Sciatic nerve (tissue), 2 donors: Measurements from ENCODE around the gene FANCE. TPM values are rescaled to one million over a fixed set of nuclear protein-coding genes. Genes with fewer than 3 reads are reported as not detected.

Source experiments
- ATAC-seq: fragments of 200-7000 bp; cut with Tn5 transposase; one replicate; pipeline ENCODE4 v1.9.1; 2020; ENCODE audit warnings: mild to moderate bottlenecking, moderate library complexity
- DNase-seq: peaks from one replicate; pipeline ENCODE4 v3.0.0-alpha.2; 2020; ENCODE audit warnings: low spot score
- intact Hi-C: fragments of 100-400 bp; cut with DNase I; formaldehyde crosslinking; loops from one replicate; pipeline ENCODE4 v1.14.2; 2022
- total RNA-seq: library from RNA; stranded (reverse); fragmentation: NEBNext Ultra II Directional; extraction: Animal tissue kit (Norgen Biotek cat#: 25700); gene quantifications from one replicate; pipeline ENCODE4 v1.2.1, GENCODE V29; 2021
- donor health status: DM: no; HTN: no; CAD: no.
- donor health status: DM: no; HTN: no; CAD: no.

FANCE gene
- total RNA-seq, 1 donor from 2014 or later, result 6.4 TPM

DNA sequence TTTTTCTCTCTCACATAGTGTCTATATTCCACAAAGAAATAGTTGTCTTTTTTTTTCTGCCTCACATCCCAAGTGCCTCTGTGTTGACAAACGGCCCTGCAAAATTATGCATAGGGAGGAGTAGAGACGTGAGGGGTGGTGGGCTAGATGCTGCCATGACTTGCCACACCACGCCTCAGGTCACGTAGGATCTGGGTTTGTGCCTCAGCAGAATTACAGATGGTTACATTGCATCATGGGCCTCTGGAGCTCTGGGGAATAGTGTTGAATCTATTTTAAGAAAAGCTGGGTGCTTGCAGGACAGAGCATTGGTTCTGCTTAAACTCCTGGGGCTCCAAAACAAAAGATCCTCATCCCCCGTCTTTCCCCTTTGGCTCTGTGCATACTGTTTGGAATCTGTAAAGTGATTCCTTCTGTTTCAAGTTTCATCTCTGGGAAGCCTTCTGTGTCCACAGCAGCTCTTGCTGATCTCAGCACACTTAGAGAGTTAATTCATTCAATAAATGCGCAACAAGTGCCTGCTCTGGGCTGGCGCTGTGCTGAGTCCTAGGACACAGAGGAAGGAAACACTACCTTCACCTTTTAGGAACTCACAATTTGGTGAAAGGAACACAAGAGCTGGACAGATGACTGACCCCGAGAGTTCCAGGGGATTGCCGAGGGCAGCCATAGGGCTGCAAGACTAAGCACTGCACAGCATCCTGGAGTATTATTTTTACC lies 2.4 kb downstream of the FANCE start:
- DNase-seq, result no peak
- ATAC-seq, result no peak
- intact Hi-C loops, result no loop called here

DNA sequence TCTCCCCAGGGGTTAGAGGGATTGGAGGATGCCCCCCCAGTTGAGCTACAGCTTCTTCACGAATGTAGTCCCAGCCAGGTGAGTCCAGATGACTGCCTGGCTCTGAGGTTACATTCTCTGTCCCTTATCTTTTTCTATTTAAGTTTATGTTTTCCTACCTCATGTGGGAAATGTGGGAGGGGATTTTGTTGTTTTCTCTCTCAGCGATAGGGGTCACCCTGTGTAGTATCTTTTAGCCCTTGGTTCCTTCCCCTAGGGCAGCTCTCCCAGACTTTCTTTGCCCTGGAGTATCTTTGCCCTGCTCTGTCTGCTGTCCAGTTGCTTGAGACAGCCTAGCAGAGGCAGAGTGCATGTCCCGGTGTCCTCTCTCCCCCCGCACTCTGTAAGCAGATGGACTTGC lies 5.8 kb downstream of the FANCE start:
- intact Hi-C loops, result no loop called here
- DNase-seq, result no peak
- ATAC-seq, result no peak

DNA sequence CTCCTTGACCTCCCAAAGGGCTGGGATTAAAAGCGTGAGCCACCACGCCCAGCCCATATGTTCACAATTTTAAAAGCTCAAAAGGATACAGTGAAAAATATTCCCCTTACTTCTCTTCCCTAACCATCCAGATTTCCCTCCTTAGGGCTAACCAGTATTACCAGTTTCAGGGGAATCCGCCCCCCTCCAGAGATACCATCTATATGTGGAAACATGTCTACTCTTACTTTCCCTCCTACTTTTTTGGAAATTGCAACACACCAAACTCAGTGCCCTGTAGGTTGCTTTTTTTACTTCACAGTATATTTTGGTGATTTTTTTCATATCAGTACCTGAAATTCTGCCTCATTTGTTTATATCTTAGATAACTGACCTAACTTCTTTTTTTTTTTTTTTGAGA lies 9.1 kb downstream of the FANCE start:
- intact Hi-C loops, result no loop called here
- DNase-seq, result no peak
- no peak for ATAC-seq

- ATAC-seq (no peak), DNase-seq (no peak)
- intact Hi-C loops, result no loop called here
Observed at GRCh38 chr6:35463292-35463691, 11.2 kb downstream of the FANCE start.

DNA sequence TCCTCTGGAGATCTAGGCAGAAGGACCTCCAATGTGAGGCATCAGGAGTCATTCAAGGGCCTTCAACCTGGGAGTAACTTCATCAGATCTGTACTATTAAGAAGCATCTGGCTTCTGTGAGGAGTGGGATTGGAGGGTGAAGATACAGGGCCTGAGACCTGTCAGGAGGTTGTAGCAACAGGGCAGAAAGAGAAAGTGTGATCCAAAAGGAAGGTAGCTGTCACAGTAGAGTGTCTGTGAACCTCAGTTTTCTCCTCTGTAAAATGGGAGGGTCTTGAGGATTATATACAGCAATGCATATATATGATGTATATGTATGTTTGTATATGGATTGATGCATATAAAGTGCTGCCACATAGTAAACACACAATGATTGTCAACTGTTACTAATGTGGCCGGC lies 13.5 kb downstream of the FANCE start:
- intact Hi-C loops, result no loop called here
- no peak for DNase-seq
- no peak for ATAC-seq

DNA sequence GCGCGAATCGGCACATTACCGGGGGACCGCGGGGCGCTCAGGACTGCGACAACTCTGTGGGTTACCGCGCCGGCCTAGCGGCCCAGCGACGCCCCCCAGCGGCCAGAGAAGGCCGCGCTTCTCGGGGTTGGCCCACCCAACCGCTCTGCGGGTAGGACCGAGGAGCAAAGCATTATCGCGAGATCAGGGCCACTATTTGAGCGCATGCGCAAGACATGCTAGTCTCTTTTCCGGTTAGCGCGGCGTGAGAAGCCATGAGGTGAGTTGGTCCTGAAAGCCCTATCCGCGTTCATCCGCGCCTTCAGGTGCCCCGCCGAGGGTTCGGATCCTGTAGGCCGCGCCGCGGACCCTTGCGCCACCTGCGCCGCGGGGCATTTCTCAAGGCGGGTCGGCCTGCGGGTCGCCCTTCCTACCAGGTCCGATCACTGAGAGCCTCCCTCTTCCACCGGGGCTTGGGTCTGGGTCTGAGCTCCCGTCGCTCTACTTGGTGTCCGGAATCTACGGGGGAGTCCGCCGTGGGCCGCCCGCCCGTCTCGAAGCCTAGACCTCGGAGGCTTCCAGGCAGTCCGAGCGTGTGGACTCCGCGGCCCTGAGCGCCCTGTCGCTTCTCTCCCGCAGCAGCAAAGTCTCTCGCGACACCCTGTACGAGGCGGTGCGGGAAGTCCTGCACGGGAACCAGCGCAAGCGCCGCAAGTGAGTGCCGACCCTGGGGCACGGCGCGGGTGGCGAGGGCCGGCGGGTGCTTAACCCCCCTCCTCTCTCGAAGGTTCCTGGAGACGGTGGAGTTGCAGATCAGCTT lies 16.2 kb downstream of the FANCE start, which contains the start of gene RPL10A:
RPL10A (plus strand) TSS at position 221 of the 799 bp plus-strand sequence; CDS start at position 255, 34 bp downstream.
- intact Hi-C loops, result no loop called here
- peak; percentile 98 for DNase-seq
- ATAC-seq, result peak; percentile 95

GRCh38 chr6:35468980-35469750 lies 17.0 kb downstream of the FANCE start:
- ATAC-seq, result peak; percentile 14

DNA sequence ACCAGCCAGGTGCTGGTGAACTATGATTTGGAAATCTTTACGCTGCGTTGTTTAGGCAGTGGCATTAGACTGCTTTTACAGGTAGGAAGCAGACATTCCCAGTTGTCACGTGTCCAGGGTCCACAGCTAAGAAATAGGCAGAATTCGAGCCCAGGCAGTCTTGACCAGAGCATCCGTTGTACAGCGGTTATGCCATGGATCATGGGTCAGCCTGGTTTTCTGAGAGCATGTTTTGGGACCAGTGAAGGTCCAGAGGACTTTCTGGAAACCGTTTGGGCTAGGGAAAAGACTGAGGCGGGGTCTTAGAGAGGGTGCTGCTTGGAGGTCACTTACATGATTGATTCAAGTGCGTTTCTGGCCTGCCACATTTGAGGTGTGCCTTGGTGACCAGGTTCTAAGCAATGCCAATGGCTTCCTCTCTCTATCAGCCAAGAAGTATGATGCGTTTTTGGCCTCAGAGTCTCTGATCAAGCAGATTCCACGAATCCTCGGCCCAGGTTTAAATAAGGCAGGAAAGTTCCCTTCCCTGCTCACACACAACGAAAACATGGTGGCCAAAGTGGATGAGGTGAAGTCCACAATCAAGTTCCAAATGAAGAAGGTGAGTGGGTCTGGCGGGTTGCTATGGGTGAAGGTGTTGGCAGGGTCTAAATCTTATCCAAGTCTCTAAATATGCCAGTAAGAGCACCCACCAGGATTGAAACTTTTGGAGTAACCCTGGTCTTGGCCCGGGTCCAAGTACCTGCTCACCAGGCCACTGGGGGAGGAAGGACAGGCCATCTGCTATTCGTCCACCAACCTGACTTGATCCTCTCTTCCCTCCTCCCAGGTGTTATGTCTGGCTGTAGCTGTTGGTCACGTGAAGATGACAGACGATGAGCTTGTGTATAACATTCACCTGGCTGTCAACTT lies 17.9 kb downstream of the FANCE start:
- DNase-seq (no peak), ATAC-seq (no peak)
- intact Hi-C loops, result no loop called here

More at GRCh38 chr6:35468980-35469750, 17.0 kb downstream of the FANCE start:
- intact Hi-C loops, result no loop called here
- DNase-seq, result no peak

DNA sequence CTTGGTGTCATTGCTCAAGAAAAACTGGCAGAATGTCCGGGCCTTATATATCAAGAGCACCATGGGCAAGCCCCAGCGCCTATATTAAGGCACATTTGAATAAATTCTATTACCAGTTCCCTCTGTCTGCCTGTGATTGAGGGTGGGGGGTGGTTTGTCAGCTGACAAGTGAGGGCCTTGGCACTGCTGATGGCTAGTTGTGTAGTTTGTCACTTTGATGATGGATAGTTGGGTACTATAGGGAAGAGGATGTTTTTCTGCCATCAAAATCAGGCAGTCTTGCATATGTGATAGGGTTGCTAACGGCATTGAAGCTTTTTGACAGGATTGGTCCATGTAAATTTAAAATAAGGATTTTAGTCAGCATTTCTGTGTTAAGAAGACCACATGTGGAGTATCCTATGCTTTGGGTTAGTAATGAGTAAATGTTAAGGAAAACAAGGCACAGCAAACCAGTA lies 18.6 kb downstream of the FANCE start:
- ATAC-seq, result no peak
- DNase-seq, result no peak
- intact Hi-C loops, result no loop called here

DNA sequence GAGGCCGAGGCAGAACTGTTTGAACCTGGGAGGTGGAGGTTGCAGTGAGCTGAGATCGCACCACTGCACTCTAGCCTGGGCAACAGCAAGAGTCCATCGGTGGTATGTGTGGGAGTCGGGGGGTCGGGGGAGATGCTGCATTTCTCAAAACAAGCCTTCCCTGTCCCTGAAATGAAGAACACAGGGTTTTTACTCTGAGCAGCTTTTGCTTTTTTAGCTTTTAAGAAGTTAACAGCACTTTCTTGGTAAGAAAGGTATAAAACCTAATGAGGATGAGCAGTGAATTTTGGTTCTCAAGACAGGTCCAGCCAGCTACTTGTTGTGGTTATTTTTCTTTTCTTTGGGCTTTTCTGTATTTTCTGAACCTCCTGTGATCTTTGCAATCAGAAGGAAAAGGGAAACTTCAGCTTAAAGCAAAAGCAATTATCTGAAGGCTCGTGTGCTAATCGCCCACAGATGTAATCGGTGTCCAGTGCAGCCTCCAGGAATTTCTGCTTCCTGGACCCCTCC lies 19.8 kb downstream of the FANCE start:
- no peak for ATAC-seq
- intact Hi-C loops, result no loop called here
- no peak for DNase-seq

DNA sequence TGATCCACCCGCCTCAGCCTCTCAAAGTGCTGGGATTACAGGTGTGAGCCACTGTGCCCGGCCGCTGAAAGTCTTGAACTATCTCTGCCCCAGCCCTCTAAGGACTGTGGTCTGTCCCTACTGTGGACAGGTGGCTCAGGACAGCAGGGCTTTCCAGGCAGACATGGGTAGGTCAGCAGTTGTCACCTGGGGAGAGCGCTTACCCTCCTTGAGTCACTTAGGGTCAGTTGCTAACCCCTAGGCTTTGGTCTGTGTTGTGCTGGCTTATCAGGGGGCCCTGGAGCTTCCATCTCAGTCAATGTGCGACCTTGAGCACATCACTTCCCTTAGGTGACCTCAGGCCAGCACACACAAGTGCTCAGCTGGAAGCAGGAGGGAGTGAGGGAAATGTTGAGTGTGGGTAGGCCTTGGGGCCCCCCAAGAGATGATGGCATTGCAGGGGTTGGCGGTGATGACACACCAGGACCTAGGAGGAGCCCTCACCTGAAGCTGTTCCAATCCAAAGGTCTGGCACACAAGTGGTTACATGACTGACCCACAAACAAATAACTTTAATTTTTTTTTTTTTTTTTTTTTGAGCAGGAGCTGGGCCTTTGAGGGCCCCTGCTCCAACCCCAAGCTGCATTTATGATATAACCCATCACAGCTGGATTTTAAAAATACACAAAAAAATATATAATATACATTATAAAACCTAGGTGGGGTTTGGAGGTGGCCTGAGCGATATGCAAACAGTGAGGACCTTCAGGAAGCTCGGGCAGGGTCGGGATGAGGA lies 21.1 kb downstream of the FANCE start:
- no peak for DNase-seq
- intact Hi-C loops, result no loop called here
- no peak for ATAC-seq

DNA sequence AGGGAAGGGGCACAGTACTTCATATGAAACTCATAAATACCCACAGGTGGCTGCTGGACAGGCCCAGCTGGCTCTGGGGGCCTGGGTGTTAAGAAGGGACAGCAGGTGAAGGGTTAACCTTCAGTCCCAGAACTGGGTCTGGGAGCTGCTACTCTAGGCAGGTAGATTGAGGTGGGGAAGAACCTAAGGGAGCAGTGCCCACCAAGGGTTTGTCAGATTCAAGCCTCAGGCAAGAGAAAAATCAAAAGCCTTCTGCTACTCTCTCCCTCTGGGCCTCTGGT lies 21.7 kb downstream of the FANCE start:
- ATAC-seq (no peak), DNase-seq (no peak)
- intact Hi-C loops, result no loop called here

DNA sequence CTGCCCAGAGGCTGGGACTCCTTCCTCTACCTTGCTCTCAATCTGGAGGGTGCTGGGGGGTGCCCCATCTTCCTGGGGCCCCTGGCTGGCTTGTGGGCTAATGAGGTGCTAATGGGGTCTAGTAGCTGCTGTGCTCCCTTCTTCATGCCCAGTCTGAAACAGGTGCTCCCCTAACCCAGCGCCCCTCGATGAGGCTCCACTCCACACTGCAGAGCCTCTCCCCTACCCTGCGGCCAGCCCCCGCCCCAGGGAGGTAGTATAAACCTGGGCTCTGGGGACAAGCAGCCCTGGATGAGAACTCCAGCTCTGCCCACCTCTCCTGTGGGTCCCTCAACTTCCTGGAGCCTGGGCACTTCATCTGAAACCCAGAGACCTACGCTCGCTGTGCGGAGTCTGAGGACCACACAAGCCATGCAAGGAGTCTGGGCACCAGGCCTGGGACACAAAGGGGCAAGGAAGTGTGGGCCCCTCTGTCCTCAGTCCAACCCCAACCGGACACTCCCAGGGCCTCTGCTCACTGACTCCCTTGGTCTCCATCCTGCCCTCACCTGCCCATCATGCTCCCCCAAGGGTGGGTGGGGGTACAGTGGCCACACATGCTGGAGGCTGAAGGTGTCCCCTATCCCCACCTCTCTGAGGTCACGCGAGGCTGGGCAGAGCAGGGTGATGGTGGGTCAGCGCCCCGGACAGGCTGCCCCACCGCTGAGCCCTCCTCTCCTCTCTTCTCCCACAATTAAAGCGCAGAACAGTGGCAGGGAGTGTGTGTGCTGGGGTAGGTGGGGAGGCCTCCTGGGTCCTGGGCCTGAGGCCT lies 22.2 kb downstream of the FANCE start:
- ATAC-seq (no peak), DNase-seq (no peak)
- intact Hi-C loops, result no loop called here

GRCh38 chr6:35474942-35475570 lies 22.9 kb downstream of the FANCE start:
- ATAC-seq (peak; percentile 2), DNase-seq (no peak)
- intact Hi-C loops, result no loop called here

GRCh38 chr6:35475573-35475972 lies 23.4 kb downstream of the FANCE start:
- ATAC-seq (no peak), DNase-seq (no peak)
- intact Hi-C loops, result no loop called here

DNA sequence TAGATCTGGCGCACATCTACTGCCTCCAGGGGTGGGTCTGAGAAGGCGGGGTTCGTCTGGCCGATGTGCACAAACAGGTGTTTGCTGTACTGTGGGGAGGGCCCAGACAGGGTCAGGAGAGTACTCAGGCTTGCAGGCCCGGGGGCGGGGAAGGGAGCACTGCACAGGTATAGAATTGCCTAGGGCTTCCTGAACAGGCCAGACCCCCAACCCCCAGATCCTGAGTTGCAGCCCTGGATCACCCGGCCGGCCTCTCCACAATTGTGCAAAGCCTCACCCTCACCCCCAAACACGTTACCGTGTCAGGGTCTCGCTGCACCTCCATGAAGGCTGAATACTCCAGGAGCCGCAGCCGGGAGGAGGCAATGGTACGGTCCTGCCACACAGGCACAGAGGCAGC lies 23.9 kb downstream of the FANCE start:
- DNase-seq (no peak), ATAC-seq (no peak)
- intact Hi-C loops, result no loop called here

GRCh38 chr6:35477028-35477427 lies 24.9 kb downstream of the FANCE start:
- DNase-seq (no peak), ATAC-seq (no peak)

More at GRCh38 chr6:35477028-35477427, 24.9 kb downstream of the FANCE start:
- intact Hi-C loops, result no loop called here
